NCI-H2227 (cell line): Measurements from ENCODE around the gene GLYATL3.

Source experiments
- DNase-seq: peaks from one replicate; lab custom pipeline; 2025; ENCODE audit not compliant: unreplicated experiment; lab: John Stamatoyannopoulos, UW

GLYATL3 gene

GRCh38 chr6:49513153-49513989, 13.6 kb downstream of the GLYATL3 start:
- no peak for DNase-seq

GRCh38 chr6:49514571-49515484, 15.1 kb downstream of the GLYATL3 start:
- no peak for DNase-seq

- DNase-seq = no peak
These were observed 15.9 kb downstream of the GLYATL3 start for GRCh38 chr6:49515485-49516146.

GRCh38 chr6:49516147-49516505, 16.4 kb downstream of the GLYATL3 start:
- no peak for DNase-seq

GRCh38 chr6:49517919-49518318, 18.2 kb downstream of the GLYATL3 start:
- DNase-seq = no peak

- no peak for DNase-seq
These were observed 19.9 kb downstream of the GLYATL3 start for GRCh38 chr6:49519660-49520059.

- DNase-seq = no peak
These were observed 23.2 kb downstream of the GLYATL3 start for GRCh38 chr6:49522710-49523593.

GRCh38 chr6:49523901-49524300, 24.2 kb downstream of the GLYATL3 start:
- DNase-seq = no peak

- DNase-seq = no peak
These were observed 24.8 kb downstream of the GLYATL3 start for GRCh38 chr6:49524541-49524940.

GRCh38 chr6:49526598-49526997, 26.9 kb downstream of the GLYATL3 start:
- no peak for DNase-seq

- no peak for DNase-seq
These were observed 27.6 kb downstream of the GLYATL3 start for GRCh38 chr6:49527320-49527719.

GRCh38 chr6:49528571-49528970, 28.8 kb downstream of the GLYATL3 start:
- DNase-seq = no peak

- DNase-seq = no peak
These were observed 30.5 kb downstream of the GLYATL3 start for GRCh38 chr6:49530141-49530776.

- DNase-seq = peak; percentile 53
These were observed 32.2 kb downstream of the GLYATL3 start for GRCh38 chr6:49531774-49532569.

- no peak for DNase-seq
These were observed 36.1 kb downstream of the GLYATL3 start for GRCh38 chr6:49535795-49536194.

- no peak for DNase-seq
These were observed 39.4 kb downstream of the GLYATL3 start for GRCh38 chr6:49539102-49539501.

- DNase-seq = no peak
These were observed 40.9 kb downstream of the GLYATL3 start for GRCh38 chr6:49540614-49541013.

- peak; percentile 1 for DNase-seq
These were observed 41.5 kb downstream of the GLYATL3 start for GRCh38 chr6:49541210-49541724.

GRCh38 chr6:49541936-49542335, 42.2 kb downstream of the GLYATL3 start:
- no peak for DNase-seq
